ENCODE data around the gene ANO7. TPM values are rescaled to one million over a fixed set of nuclear protein-coding genes. Genes with fewer than 3 reads are reported as not detected.

Gene ANO7
- total and polyA plus RNA-seq, 4 donors = 0.71 to 1.1 (median 0.86) TPM

GRCh38 chr2:241189856-241190201 is 1.4 kb downstream of the ANO7 start:
- no peak for ATAC-seq (ENCODE audit: insufficient read depth, low FRiP score)
- no peaks in the 10 kb centered on the region for H3K36me3 ChIP-seq (ENCODE audit: control insufficient read depth in 4 of 4, insufficient read depth in 4 of 4, low read length in 4 of 4)
- H3K27me3 ChIP-seq (ENCODE audit: control insufficient read depth in 3 of 3, insufficient read depth in 3 of 3, low read length in 2 of 3) = no peaks in the 10 kb centered on the region
- no peak for DNase-seq
- H3K4me1 ChIP-seq (ENCODE audit: control insufficient read depth in 5 of 5, insufficient read depth in 5 of 5, low read length in 5 of 5) = peaks cover 0 to 7% (median 0%) of the 10 kb centered on the region in 5 donors
- TF ChIP-seq CTCF (IDR thresholded peaks at IDR 0.05; ENCODE audit: control extremely low read depth, extremely low read depth) = no peak
- no peak overlapping the region for H3K9ac ChIP-seq (ENCODE audit: insufficient read depth in 1 of 2, low read length in 2 of 2)
- H3K4me3 ChIP-seq = no peak overlapping the region
- H3K9me3 ChIP-seq (ENCODE audit: control insufficient read depth in 4 of 4, insufficient read depth in 3 of 4, low read length in 3 of 4) = no peaks in the 10 kb centered on the region
- H3K27ac ChIP-seq (ENCODE audit: low read depth in 1 of 2, low read length in 1 of 2) = no peak overlapping the region
- WGBS, 2 donors = 83 to 90% methylated on average over 13 to 15 of the region's 15 CpGs

- Histone ChIP-seq H3K27ac (ENCODE audit: low read depth in 1 of 2, low read length in 1 of 2) (no peak overlapping the region), H3K36me3 (ENCODE audit: control insufficient read depth in 4 of 4, insufficient read depth in 4 of 4, low read length in 4 of 4) (no peaks in the 10 kb centered on the region), H3K4me1 (ENCODE audit: control insufficient read depth in 5 of 5, insufficient read depth in 5 of 5, low read length in 5 of 5) (peaks cover 0 to 7% (median 0%) of the 10 kb centered on the region in 5 donors), H3K9me3 (ENCODE audit: control insufficient read depth in 4 of 4, insufficient read depth in 3 of 4, low read length in 3 of 4) (no peaks in the 10 kb centered on the region), H3K4me3 (no peak overlapping the region), H3K9ac (ENCODE audit: insufficient read depth in 1 of 2, low read length in 2 of 2) (no peak overlapping the region), H3K27me3 (ENCODE audit: control insufficient read depth in 3 of 3, insufficient read depth in 3 of 3, low read length in 2 of 3) (no peaks in the 10 kb centered on the region)
- WGBS, 2 donors = 91 to 96% methylated on average over 19 of the region's 19 CpGs
- ATAC-seq (ENCODE audit: insufficient read depth, low FRiP score) (no peak), DNase-seq (no peak)
- TF ChIP-seq CTCF (IDR thresholded peaks at IDR 0.05; ENCODE audit: control extremely low read depth, extremely low read depth) = no peak
Observed at GRCh38 chr2:241190291-241190981, 2.0 kb downstream of the ANO7 start.

GRCh38 chr2:241191081-241191480 is 2.6 kb downstream of the ANO7 start:
- peaks cover 0 to 7% (median 0%) of the 10 kb centered on the region in 5 donors for H3K4me1 ChIP-seq (ENCODE audit: control insufficient read depth in 5 of 5, insufficient read depth in 5 of 5, low read length in 5 of 5)
- H3K9me3 ChIP-seq (ENCODE audit: control insufficient read depth in 4 of 4, insufficient read depth in 3 of 4, low read length in 3 of 4) = no peaks in the 10 kb centered on the region
- H3K9ac ChIP-seq (ENCODE audit: insufficient read depth in 1 of 2, low read length in 2 of 2) = no peak overlapping the region
- ATAC-seq (ENCODE audit: insufficient read depth, low FRiP score) (no peak), DNase-seq (no peak)
- no peaks in the 10 kb centered on the region for H3K36me3 ChIP-seq (ENCODE audit: control insufficient read depth in 4 of 4, insufficient read depth in 4 of 4, low read length in 4 of 4)
- no peak for TF ChIP-seq CTCF (IDR thresholded peaks at IDR 0.05; ENCODE audit: control extremely low read depth, extremely low read depth)
- no peak overlapping the region for H3K4me3 ChIP-seq
- no peak overlapping the region for H3K27ac ChIP-seq (ENCODE audit: low read depth in 1 of 2, low read length in 1 of 2)
- H3K27me3 ChIP-seq (ENCODE audit: control insufficient read depth in 3 of 3, insufficient read depth in 3 of 3, low read length in 2 of 3) = no peaks in the 10 kb centered on the region
- 70 to 90% methylated on average over 14 of the region's 14 CpGs for WGBS, 2 donors

GRCh38 chr2:241193271-241193670 is 4.8 kb downstream of the ANO7 start:
- ATAC-seq (ENCODE audit: insufficient read depth, low FRiP score) (no peak), DNase-seq (no peak)
- H3K4me1 ChIP-seq (ENCODE audit: control insufficient read depth in 5 of 5, insufficient read depth in 5 of 5, low read length in 5 of 5) = peaks cover 0 to 3% (median 0%) of the 10 kb centered on the region in 5 donors
- no peaks in the 10 kb centered on the region for H3K9me3 ChIP-seq (ENCODE audit: control insufficient read depth in 4 of 4, insufficient read depth in 3 of 4, low read length in 3 of 4)
- H3K27me3 ChIP-seq (ENCODE audit: control insufficient read depth in 3 of 3, insufficient read depth in 3 of 3, low read length in 2 of 3) = no peaks in the 10 kb centered on the region
- no peak overlapping the region for H3K9ac ChIP-seq (ENCODE audit: insufficient read depth in 1 of 2, low read length in 2 of 2)
- H3K36me3 ChIP-seq (ENCODE audit: control insufficient read depth in 4 of 4, insufficient read depth in 4 of 4, low read length in 4 of 4) = no peaks in the 10 kb centered on the region
- no peak for TF ChIP-seq CTCF (IDR thresholded peaks at IDR 0.05; ENCODE audit: control extremely low read depth, extremely low read depth)
- 85 to 88% methylated on average over 8 of the region's 8 CpGs for WGBS, 2 donors
- no peak overlapping the region for H3K4me3 ChIP-seq
- no peak overlapping the region for H3K27ac ChIP-seq (ENCODE audit: low read depth in 1 of 2, low read length in 1 of 2)

All from lung (tissue), 12 donors.